RCC 7860 (cell line): Measurements from ENCODE around the gene VILL.

Source experiments
- DNase-seq: peaks from one replicate; pipeline ENCODE4 v3.0.0-alpha.2; 2015; ENCODE audit warnings: low spot score
- FAIRE-seq: peaks from 2 replicates; lab custom pipeline; 2012; peaks lifted over from hg19 to GRCh38; lab: Jason Lieb, UNC

Gene VILL

GRCh38 chr3:38015485-38015884, 24.9 kb downstream of the VILL start:
- no peak for FAIRE-seq
- no peak for DNase-seq

- FAIRE-seq = no peak
Measured at GRCh38 chr3:38015984-38016383, 25.4 kb downstream of the VILL start.

DNA sequence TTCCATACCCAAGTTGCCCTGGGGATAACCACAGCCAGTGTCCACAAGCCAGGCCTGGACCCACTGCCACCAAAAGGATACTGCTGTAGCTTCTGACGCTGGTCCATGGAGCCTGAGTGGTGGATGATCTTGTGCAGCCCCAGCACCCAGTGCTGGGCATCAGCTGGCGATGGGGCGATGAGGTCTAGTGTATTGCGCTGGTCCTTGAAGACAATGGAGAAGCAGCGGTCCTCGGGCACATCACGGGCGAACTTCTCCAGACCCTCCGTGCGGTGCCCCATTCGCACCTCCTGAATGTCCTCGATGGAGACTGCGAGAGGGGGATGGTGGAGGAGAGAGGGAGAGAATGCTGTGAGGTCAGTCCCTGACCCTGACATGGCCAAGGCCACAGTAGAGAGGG, 25.8 kb downstream of the VILL start:
- no peak for FAIRE-seq
- no peak for DNase-seq

More at GRCh38 chr3:38015984-38016383, 25.4 kb downstream of the VILL start:
- no peak for DNase-seq

DNA sequence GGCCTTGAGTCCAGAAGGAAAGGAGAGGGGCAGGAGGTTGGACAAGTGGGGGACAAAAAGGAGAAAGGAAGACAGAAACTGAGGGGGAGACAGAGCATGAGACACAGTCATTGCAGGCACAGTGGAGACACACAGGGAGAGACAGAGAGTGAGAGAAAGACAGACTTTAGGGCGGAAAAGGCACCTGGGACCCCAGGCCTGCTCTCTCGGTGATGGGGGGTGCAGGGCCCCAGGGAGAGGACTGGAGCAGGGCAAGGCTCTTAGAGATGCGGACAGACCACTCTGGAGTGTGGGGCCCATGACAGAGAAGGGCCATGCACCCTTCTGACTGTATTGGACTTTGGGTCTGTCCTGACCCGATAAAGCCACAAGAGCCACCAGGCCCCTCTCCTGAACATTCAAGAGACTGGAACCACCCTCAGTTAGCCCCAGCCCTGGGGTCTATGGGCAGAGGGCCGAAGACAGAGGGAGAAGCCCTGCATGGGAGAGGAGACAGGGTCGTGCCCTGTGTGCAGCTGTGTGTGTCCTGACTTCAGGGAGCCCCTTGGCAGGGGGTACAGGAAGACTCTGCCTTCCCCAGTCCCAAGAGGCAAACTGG, 26.4 kb downstream of the VILL start:
- FAIRE-seq = no peak
- DNase-seq = no peak

- FAIRE-seq (no peak), DNase-seq (no peak)
Measured at GRCh38 chr3:38017445-38018295, 27.1 kb downstream of the VILL start.

- FAIRE-seq (no peak), DNase-seq (no peak)
Measured at GRCh38 chr3:38018296-38019266, 28.0 kb downstream of the VILL start.

GRCh38 chr3:38019658-38020341, 29.2 kb downstream of the VILL start:
- no peak for DNase-seq
- FAIRE-seq = no peak

DNA sequence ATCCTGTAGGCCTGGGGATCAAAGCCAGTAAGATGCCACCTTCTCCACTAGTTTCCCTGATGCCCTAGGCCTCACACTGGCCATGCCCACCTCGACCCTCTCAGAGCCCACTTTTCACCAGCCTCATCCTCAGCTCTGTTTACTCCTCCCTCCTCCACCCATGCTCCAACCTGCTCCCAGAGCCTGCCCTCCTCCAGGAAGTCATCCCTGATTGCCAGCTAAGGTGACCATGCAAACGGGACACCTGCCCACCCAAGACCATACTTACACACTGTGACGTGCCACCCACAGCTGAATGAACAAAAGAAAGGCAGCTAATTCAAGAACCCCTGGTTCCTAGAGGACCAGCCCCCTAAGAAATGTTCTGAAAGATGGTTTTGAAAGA, 29.7 kb downstream of the VILL start:
- no peak for DNase-seq
- FAIRE-seq = no peak

DNA sequence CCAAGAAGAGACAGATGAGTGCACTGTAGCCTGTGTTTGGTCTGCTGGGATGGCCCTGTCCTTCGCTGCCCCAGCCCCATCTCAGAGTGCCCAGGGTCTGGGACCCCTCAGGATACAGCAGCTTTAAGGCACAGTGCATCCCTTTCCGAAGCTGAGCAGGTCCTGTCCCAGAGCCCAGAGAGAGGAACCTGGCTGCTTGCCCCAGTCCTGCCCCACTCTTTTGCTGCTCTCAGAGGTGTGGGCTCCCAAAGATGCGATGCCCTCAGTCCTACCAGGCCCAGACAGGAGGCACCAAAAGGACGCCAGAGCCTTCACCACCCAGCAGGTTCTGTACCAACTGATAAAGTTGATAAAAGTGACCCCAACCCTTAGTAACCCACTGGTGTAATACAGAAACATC, 30.6 kb downstream of the VILL start:
- FAIRE-seq = no peak

DNA sequence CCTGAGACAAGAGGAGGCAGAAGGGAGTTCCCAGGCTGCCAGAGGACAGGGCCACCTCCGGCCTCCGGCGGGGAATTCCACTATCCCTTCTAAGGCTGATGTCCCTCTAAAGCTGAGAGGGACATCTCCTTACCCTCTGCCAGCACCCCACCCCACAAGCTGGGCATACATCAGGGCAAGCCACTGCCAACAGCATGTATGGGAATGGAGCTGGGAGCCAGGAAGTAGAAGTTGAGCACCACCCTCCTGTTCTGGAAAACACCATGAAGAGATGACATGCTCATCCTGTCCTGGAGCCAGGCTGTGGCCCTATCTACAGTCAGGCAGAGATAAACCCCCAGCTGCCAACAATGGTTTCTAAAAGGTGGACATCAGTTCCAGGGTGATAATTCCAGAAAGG, 31.7 kb downstream of the VILL start:
- FAIRE-seq (no peak), DNase-seq (no peak)

More for the DNA sequence above, 30.6 kb downstream of the VILL start:
- no peak for DNase-seq

DNA sequence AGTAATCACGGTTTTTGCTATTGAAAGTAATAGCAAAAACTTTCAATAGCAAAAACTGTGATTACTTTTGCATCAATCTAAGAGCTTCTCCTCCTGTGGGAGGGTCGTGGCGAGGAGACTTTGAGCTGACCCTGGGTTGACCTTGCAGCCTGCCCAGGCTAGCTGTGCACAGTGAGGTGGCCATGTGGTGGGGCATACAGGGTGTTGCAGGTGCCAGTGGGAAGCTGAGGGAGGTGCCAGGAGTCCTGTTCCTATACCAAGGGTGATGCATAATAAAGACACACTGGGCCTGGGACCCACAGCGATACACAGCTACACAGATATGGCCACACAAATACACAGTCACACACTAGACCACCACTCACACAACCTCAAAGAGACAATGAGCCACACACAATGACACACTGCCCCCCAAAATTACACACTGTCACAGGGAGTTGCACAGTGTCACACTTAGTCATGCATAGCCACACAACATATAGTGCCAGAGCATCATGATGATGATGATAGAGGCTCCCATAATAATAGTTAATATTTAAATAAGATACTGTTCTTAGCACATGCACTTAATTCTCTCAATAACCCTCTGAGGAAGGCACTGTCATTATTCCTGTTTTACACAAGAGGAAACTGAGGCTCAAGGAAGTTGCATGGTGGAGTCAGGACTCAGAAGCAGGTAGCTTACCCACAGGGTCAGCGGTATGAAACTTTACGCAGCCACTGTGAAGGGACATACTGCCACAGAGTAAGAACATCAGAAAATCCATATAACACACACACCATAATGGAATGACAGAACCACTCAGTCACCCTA, 32.5 kb downstream of the VILL start:
- DNase-seq = no peak
- no peak for FAIRE-seq

DNA sequence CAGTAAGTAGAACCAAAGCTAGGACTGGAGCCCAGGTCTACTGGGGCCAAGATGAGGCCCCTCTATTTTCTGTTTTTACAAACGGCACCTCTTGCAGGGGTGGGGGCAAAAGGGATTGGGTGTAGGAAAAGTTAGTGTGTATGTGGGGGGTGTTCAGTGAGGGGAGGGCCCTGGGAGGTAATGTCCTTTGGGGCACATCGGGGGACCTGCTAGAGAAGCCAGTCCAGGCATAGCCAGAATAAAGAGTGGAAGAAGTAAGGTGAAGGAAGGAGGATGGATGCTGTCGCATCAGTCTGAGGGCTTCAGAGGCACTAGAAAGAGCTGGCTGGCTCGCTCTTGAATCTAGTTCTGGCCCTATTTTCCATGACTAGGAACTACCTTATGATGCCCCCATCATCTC, 36.3 kb downstream of the VILL start:
- no peak for DNase-seq
- FAIRE-seq = no peak

- no peak for DNase-seq
- no peak for FAIRE-seq
Measured at GRCh38 chr3:38027466-38028465, 37.2 kb downstream of the VILL start.

DNA sequence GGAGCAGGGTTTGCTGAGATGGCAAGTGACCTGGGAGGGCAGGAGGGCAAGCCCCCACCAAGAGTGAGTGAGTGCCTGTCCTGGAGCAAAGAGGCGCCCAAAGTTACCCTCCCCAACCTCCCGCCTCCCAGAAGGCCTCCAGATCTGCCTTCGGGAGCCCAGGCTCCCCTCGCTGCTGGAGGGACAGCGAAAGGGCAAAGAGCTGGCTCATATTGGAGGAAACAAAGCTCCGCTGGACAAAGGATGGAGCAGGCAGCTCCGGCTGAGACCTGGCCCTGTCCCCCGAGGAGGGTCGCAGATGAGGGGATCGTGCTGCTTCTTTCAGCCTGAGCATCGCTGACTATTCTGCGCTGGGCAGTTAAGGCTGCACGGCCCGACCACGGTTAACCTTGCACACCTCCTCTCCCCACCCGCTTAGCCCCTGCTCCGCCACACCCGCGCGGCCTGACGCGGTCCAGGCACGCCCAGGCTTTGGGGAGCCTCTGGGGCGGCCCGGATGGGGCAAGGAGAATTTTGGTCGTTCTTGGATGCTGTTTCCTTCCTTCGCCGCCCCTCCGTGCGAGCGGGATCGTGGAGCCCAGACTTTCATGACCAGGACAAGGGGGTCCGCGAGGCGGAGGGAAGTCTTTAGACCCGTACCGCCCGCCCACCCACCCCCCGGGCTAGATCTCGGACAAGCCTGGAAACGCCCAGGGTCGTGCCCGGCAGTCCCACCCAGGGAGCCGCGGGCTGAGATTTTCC, 38.2 kb downstream of the VILL start:
- FAIRE-seq (no peak), DNase-seq (no peak)

GRCh38 chr3:38029400-38030125, 39.0 kb downstream of the VILL start, which contains the start of gene PLCD1:
Gene PLCD1, minus strand, starts transcription at chr3:38029642. Its CDS starts 103 bp downstream, at chr3:38029539.
- FAIRE-seq = no peak
- DNase-seq = no peak

DNA sequence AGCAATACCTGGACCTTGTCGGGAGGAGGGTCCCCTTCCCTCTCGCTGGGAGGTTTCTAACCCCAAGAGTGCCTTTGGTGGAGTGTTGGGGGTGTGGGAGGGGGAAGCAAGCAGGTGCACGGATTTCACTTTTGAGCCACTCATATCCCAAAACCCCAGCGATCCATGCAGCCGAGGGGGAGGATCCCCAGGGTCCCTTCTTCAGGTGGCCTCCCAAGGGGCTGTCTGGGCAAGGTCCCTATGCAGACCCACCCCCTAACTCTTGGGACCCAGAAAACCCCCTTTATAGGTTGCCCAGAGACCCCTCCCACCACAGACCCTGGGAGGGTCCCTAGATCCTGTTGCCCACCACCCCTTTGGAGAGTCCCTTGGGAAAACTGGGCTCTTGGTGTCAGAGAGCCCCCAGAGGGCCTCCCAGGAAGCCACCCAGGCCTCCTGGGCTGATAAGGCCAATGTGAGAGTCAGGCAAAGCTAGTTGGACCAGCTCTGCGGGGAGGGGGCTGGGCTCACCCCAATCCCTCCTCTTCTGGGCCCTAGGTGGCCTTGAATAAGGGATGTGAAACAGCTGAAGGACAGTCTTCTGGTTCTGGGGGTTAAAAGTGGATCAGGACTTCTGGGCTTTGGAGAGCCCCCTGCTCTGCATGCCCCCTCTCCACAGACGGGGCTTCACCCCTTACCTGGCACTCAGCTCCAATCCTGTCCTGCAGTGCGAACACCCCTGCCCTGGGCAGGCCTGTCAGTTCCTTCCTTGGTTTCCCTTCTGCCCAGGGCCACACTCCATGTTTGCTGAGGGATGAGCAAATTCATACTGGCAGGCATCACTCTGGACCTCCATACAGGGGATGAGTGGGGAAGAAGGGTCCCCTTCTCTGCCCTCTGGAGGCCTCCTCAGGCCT, 39.8 kb downstream of the VILL start:
- DNase-seq = no peak
- FAIRE-seq = no peak
